Peyer's patch (tissue), 4 donors: ENCODE data around the gene TXNDC15.

Source experiments
- POLR2A ChIP-seq, 2 donors: fragments of 450-650 bp; IDR thresholded peaks; one replicate each; pipeline ENCODE4 v1.5.1; 2017; ENCODE audit warnings: antibody characterized with exemption in 2 of 2, mild to moderate bottlenecking in 2 of 2, moderate library complexity in 2 of 2
- TF ChIP-seq, protein P1 (sequence below), 6 experiments: fragments of 450-650 bp in 4 of 6; fragments of 200-600 bp in 2 of 6; sonication (generic) in 1 of 6; IDR thresholded peaks; one replicate each; pipeline ENCODE4 v1.5.1; 2017 to 2019; ENCODE audit warnings: antibody characterized with exemption in 6 of 6, mild to moderate bottlenecking in 3 of 6, moderate library complexity in 1 of 6

DNA sequence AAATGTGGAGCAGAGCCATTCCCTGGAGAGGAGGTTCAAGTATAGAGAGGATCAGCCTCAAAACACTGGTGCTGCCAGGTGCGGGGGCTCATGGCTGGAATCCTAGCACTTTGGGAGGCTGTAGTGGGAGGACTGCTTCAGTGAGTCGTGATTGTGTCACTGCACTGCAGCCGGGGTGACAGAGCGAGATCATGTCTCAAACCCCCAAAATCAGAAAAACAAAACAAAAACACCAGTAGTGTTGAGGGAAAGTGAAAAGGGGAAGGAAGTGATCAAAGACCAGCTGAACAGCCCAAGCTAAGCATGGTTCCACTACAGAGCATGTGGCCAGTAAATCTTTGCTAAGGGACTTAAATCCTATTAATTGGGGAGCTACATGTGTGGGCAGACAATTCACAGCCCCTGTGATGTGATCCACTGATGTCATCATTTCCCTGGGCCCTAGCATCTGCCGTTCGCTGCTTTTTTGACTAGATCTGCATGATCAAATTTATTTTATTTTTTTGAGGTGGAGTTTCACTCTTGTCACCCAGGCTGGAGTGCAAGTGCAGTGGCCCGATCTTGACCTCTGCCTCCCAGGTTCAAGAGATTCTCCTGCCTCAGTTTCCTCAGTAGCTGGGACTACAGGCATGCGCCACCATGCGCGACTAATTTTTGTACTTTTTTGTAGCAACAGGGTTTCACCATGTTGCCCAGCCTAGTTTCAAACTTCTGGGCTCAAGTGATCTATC lies 28.1 kb downstream of the TXNDC15 start:
- no peak for TF ChIP-seq POLR2A (IDR thresholded peaks at IDR 0.05)
- TF ChIP-seq, protein P1, sequence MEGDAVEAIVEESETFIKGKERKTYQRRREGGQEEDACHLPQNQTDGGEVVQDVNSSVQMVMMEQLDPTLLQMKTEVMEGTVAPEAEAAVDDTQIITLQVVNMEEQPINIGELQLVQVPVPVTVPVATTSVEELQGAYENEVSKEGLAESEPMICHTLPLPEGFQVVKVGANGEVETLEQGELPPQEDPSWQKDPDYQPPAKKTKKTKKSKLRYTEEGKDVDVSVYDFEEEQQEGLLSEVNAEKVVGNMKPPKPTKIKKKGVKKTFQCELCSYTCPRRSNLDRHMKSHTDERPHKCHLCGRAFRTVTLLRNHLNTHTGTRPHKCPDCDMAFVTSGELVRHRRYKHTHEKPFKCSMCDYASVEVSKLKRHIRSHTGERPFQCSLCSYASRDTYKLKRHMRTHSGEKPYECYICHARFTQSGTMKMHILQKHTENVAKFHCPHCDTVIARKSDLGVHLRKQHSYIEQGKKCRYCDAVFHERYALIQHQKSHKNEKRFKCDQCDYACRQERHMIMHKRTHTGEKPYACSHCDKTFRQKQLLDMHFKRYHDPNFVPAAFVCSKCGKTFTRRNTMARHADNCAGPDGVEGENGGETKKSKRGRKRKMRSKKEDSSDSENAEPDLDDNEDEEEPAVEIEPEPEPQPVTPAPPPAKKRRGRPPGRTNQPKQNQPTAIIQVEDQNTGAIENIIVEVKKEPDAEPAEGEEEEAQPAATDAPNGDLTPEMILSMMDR (IDR thresholded peaks at IDR 0.05), result no peak
